Medulla oblongata (tissue), 1 donor: ENCODE measurements around the gene CTNNA1.

Experiments
- DNase-seq: peaks from one replicate; pipeline ENCODE4 v3.0.0-alpha.2; 2015; ENCODE audit errors: extremely low spot score

CTNNA1 gene

DNA sequence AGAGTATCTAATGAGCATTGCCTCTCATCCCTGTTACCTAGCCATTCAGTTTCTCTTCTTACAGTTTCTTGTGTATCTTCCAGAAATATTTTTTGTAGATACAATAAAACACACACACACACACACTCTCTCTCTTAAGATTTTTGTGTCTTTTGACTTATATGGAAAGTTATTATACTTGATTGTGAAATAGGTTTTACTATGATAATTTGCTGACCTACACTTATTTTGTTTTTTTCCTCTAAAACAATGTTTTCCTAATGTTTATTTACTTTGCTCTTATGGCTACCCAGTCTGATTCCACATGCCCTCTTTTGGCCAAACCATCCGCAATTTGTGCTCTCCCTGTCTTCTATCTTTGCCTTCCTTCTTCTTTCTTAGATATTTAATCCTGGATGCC, 96.7 kb downstream of the CTNNA1 start:
- DNase-seq, result no peak

DNA sequence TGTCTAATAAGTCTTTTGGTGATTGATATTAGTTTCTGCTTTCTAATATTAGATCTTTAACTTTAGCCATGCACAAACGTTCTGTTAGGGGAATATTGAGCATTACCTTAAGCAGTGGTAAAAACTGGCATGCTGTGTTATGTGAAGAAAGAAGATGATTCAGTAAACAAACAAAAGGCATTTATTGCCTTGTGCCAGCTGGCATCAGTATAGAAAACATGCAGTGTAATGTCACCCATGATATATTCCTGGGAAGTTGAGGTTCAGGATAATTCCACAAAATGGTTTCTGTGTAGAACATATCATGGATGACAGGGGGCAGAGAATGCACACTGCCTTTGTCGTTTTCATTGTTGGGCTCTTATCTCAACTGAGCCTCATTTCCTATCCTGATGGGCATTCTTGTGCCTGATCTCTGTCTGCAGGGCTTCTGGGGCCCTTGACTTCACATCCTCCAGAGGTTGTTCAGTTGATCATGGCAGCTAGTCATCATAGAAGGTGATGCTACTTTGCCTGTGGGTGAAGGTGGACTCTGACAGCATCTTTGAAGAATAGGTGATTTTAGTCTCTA, 97.7 kb downstream of the CTNNA1 start:
- no peak for DNase-seq

DNA sequence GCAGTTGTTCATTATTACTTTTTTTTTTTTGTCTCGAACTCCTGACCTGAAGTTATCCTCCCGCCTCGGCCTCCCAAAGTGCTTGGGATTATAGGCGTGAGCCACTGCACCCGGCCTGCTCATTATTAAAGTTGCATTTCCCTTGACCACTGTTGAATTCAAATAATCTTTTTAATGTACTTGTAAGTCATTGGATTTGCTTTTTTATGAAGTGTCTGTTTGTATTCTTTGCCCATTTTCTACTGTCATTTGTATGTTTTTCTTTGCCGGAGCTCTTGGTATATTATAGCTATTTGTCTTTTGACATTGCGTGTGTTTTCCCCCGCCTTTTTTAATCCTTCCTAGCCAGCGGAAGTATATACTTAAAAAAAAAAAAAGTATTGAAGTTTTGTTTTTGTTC, 99.9 kb downstream of the CTNNA1 start:
- DNase-seq, result no peak

DNA sequence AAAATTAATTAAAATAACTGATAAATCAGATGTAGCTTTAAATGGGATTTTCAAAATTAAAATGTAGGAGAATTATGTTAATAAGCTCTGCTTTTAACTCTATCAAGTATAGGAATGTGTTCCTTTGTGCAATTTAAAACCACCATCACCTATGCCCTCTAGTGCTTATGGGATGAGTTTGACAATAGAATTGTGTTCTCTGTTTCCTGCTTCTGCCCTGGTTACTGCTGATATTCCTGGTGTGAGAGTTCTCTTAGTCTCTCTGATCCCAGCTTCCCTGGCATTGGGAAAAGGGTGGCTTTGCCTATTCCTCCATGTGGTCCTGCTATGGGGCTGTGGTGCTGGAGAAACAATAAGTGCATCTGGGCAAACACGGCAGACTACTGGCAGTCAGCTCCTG, 113.8 kb downstream of the CTNNA1 start:
- no peak for DNase-seq

DNA sequence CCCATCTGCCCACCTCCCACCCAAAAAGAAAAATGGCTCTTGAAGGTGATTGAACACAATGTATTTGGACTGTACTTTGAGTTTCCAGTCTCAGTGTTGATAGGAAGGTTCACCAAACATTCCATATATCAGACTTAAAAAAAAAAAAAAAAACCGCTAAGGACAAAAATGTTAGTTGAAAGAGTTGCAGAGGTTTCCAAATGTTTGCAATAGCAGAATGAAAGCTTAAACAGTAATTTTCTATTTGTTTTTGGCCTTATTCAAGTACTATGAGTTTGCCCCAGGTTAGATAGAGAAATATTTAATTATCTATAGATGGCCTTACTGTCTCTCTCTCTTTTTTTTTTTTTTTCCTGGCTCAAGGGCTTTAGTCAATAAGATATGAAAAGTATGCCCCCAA, 115.8 kb downstream of the CTNNA1 start:
- no peak for DNase-seq

DNA sequence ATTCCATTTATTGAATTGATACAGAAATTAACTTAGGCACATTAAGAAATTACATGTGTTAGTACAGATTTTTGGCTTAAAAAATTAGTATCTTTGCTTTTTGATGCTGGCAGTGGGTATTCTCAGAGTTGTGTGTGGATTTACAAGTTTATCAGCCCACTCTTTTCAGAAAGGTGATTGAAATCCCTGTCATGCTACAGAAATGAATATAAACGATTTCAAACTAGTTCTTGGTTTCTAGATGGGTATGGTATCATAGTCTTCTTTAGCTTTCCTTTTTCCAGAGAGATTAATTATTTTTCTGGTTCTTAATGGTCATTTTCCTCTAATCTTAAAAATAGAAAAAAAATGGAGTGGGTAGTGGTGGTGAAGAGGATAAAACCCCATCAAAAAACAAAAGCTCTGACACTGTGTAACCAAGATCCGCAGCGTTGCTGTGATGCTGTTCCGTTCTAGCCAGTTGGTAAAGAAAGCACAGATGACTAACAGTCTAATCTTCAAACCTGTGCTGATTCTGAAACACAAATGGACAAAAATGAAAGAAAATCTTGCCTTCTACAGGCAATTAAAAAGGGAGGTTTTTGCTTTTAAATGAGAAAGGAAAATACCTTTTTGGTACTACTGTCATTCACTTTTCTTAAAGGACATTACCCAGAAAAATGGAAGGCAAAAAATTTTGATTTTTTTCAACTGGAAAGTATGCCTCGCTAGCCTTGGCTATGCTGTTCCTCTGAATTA, 116.7 kb downstream of the CTNNA1 start:
- peak; percentile 59 for DNase-seq

DNA sequence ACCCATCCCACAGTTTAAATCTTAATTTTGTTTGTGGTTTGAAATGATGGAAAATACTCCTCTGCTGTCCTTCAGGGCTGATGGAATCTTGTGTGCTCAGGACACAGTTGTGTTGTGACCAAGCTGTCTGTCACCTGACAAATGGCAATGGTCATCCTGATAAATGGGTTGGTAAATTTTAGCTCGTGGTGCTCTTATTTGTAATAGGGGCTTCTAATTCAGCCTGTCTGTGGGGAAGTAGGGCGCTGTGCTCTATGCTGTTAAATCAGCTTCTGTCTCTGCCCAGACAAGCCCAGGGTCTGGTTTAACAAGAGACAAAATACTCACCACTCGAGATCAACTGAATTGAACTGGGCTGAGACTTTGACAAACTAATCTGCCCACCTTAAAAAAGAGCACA, 117.4 kb downstream of the CTNNA1 start:
- DNase-seq, result peak; percentile 60

DNA sequence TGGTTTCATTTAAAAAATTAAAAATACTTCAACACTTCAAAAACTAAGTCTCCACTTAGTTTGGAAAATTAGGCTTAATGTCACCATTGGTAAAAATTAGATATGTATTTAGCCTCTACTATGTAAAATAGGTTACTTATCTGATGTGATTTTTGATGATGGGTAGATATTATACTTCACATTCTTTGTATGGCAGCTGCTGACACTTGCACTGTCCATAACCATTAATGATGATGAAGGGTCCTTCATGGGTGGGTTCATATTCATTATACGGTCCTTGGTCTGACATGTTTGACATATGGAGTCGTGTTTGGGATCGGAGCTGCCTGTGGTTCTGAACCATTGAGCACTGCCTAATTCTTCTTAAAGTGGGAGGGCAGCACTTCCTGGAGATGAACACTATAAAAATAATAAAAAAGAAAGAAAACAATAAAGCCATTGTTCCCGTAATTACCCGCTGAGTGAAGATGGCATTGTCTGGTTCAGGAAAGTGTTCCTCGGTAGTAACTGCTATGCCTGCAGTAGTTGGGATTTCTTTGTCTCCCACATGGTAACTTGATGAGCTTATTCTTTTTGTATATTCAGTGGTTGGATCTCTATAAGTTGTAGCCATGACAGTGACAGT, 119.7 kb downstream of the CTNNA1 start:
- no peak for DNase-seq

DNA sequence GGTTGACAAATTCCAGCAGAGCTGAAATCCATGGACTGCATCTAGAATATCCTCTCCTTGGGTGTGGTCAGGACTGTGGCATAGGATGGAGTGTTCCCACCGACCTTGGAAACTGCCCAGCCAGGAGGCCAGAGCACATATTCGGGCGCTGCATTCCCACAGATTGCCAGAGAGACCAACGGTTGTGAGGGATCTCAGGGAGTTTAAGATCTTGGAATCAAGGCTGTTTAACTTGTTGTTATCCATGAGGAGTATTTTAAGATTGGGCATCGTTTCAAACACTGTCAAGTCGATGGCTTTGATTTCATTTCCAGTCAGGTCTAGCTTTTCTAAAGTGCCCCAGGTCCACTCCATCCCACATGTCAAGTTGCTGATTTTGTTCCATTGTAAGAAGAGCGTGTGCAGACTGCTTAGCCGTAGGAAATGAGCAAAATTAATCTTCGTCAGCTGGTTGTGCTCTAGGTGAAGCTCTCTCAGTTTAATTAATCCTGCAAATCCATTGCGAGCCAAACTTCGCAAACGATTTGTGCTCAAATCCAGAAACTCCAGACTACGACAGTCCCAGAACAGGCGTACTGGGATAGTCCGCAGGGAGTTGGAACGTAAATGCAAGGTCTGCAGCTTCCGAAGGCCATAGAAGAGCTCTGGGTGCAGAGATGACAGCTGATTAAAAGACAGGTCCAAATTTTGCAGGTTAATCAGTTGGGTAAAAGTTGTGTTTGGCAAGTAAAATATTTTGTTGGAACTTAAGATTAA, 120.4 kb downstream of the CTNNA1 start:
- DNase-seq, result peak; percentile 57

DNA sequence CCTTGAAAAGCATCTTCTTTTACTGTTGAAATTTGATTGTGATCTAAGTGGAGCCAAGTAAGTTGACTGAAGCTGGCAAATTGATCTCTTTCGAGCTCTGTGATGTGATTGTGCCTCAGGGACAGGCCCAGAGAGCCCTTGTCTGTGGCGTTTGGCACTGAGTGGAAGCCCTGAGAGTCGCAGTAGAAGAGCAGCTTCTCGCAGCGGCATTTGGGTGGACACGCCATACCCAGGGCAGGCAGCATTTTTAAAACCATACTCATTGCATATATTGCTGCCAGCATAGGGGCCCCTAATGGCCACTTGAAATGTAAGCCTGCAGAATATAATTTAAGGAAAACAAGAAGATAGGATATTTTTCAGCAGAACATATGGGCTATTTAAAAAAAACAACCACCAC, 121.0 kb downstream of the CTNNA1 start:
- peak; percentile 74 for DNase-seq

DNA sequence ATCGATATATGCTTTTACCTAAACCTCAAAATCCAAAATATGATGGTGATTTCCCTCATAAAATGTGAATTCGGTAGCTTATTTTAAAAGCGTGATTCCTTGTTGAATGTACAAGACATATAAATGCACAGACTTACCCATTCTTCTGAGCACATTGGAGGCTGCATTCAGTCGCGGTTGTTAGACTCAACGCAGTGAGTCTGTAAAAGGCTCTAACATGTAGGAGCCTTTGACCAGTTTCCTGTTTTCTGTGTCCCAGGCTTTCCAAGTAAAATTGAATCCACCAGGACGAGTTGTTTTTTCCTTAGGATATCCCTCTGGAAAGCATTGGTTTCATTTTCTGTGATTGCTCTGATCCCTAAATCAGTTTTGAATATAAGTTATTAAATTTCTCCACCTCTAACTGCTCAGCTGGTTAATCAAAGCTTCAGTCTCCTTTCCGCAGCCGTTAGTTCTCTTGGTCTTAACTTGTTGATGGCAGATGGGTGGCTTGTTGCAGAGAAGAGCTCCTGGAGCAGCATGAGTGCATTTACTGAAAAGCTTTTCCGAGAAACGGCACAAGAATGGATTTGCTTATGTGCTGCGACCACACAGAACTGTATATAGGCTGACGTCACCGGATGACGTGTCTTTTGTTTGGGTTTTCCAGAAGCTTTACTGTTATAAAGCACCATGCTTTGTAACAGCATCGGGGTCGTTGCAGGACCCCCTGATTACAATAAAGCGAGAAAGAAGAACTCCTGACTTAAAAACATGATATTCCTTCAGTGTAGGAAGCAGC, 121.7 kb downstream of the CTNNA1 start, which contains the start of gene LRRTM2:
Gene LRRTM2 (minus strand): TSS at position 565 of the 781 bp plus-strand sequence. CDS start 424 bp downstream, at position 141.
- DNase-seq, result peak; percentile 88

DNA sequence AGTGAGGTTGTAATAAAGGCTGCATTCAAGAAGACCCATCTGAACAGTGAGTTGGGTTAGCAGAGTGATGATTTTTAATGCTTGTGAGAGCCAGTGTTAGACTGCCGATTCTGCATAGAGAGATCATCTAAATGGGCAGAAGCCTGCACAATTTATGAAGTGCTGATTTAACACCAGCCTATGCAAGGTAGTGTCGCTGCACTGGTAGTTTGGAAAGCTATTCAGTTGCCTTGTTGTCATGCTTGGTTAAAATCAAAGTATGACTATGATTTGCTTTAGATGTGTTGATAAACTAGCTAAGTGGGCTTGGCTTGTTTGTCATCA, 122.3 kb downstream of the CTNNA1 start:
- DNase-seq, result no peak

DNA sequence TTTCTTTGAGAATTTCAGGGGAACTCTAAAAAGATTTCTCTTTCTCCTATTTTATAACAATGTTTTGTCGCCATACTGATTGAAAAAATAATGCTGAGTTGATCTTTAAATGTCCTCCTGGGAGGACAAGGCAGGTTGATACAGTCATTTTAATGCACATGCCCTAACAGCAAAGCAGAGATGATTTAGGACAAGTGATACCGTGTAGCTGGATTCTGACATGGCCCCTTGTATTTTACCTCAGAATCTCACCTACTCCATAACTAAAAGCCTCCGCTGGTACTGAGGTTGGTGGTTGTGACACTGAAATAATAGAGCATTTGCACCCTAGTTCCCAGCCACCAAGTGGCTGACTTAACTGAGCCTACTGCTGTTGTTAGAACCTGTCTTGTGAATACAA, 122.7 kb downstream of the CTNNA1 start:
- no peak for DNase-seq

DNA sequence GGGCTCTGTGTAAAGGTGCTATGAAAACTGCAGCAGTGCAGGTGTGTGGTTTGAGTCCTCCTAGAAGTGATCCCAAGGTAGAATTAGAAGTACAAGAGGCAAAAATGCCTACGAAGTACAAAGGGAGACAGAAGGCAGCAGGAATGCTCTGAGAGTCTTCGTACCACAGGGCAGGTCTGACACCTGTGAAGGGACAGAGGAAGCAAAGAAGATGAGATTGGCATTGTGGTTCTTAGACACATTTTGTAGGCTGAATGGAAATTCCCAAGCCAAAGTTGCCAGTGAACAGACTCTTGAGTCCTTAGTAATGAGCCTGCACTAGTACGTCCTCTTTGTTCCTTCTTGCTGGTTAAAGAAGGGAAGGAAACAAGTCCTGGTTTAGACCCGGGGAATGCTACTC, 123.6 kb downstream of the CTNNA1 start:
- no peak for DNase-seq

DNA sequence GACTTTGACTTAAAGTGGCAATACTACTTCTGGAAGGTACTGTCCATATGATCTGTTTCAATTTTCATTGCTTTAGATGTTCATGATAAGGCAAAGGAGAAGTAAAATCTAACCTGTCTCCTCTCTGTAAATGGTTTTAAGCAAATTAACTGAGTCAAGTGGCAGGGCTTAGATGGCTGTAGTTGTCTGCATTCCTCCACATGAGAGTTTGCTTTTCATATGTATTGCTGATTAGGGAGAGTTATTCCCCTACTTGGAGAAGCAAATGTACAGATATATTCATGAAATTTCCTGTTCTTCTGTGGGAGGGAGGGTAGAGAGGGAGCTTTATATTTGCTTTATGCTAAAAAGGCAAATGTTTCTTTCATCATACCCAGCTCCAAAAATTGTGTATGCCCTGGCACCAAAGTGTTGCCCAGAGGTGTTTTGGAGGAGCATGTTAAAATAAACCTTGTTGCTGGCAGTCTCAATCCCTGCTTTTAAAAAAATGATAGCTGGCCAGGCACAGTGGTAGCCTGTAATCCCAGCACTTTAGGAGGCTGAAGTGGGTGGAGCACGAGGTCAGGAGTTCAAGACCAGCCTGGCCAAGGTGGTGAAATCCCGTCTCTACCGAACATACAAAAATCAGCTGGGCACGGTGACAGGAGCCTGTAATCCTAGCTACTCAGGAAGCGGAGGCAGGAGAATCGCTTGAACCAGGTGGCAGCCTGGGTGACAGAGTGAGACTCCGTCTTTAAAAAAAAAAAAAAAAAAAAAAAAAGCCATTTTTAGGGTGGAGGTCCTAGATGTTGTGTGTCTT, 125.4 kb downstream of the CTNNA1 start:
- no peak for DNase-seq

DNA sequence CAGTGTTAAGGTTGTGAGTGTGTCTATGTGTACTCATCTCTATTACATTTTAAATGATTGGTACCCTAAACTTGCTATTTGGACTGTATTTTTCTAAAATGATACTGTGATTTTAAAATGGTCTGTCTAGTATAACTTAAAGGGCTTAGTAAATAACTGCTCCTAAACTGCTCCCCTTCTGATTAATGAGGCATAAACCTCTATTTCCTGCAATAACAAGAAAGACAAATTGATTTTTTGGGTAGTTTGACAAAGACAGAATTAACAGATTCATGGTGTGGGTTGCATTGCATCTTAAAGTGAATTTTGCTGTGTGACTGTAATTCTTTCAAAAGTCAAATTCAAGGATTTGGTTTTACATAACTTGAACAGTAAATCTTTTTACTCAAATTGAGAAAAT, 130.0 kb downstream of the CTNNA1 start:
- DNase-seq, result no peak

DNA sequence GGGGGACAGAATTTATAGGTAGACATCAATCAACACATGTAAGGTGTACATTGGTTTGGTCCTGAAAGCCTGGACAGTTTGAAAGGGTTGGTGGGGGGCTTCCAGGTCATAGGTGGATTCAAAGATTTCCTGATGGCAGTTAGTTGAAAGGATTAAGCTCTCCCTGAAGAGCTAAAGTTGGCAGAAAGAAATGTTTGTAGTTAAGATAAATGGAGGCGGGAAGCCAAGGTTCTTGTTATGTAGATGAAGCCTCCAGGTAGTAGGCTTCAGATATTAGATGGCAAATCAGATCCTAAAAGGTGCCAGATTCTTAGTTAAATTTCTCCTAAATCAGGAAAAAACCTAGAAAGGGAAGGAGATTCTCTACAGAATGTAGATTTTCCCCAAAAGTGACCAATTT, 130.9 kb downstream of the CTNNA1 start:
- DNase-seq, result no peak

DNA sequence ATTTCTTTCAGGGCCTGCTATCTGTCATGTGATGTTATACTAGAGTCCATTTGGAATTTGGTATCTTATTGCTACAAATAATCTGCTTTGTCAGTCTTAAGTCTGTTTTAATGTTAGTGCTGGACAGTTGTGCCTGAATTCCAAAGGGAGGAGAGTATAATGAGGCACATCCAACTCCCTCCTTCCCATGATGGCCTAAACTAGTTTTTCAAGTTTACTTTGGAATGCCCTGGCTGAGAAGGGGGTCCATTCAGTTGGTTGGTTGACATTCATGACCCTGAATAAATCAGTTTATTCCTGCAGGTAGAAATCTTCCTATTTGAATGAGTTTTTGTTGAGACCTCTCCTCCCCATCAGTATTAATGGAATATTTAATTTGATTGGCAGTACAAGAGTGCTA, 131.3 kb downstream of the CTNNA1 start:
- DNase-seq, result no peak

DNA sequence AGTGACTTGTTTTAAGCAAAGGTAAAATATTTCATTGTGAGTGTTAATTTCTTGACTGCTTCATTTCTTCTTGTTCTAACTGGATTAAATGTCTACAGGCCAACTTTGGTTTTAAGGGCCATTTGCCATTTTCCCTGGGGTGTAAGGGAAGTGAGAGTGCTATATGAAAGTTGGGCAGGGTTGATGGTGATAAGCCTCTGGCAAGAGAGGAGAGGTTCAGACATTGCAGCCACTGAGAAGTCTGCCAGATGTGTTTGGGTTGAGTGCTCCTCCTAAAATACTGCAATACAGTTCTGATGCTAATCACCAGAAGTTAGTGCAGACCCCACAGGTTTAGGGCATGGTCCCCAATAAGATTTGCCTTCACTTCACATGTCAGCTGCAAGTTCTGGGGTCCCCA, 136.8 kb downstream of the CTNNA1 start:
- DNase-seq, result no peak

DNA sequence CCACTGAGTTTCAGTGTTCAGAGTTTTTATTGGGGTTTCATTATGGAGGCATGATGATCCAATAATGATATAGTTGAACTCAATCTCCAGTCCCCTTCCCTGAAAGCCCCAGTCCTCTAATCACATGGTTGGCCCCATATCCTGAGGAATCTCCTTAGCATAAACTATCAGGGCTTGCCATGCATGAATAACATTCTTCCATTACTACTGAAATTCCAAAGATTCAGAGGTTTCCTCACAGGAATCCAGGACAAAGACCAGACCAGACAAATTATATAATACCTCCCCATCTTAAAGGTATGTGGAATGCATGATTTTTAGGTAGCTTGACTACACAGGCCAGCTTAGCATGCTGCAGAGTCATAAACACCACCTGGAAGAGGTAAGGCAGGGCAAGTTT, 137.4 kb downstream of the CTNNA1 start:
- DNase-seq, result no peak

DNA sequence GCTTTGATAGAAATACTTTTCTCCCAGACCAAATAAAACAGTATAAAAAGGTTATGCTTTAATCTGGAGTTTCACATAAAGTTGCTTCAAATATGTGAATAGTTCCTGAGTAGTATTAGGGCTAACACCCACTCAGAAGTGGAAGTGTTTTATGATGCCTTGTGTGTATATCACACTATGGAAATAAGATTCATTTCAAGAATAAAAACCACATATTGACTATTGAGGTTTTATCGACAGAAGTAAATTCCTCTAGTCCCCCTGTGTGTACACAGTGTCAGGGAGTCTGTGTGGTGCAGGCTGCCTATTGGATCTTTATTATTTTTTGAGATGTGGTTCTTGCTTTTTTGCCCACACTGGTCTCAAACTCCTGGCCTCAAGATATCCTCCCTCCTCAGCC, 142.7 kb downstream of the CTNNA1 start:
- DNase-seq, result no peak
